ENCODE results near the gene ATP6V1C2.
"Not testable (repeated sequence)": the region's sequence is repeated elsewhere in the genome, so short reads cannot be mapped to it uniquely, and the experiment has no call there.

The ATP6V1C2 gene

GRCh38 chr2:10792001-10792634 lies 70.7 kb downstream of the ATP6V1C2 start:
- in situ Hi-C loops (cut with MboI; ENCODE audit: low sequenced_read_pairs): no loop called here
- Histone ChIP-seq H3K4me1 (no peaks in the 10 kb centered on the region), H3K4me3 (no peak overlapping the region), H3K36me3 (replicated peaks) (peaks cover 91% of the 10 kb centered on the region), H3K9me3 (no peaks in the 10 kb centered on the region), H3K27me3 (ENCODE audit: low read depth) (no peaks in the 10 kb centered on the region)
- DNase-seq (ENCODE audit: low spot score in 2 of 2): no peak

GRCh38 chr2:10792660-10793400 lies 71.4 kb downstream of the ATP6V1C2 start:
- Histone ChIP-seq H3K27me3 (ENCODE audit: low read depth) (no peaks in the 10 kb centered on the region), H3K9me3 (no peaks in the 10 kb centered on the region), H3K4me1 (no peaks in the 10 kb centered on the region), H3K4me3 (no peak overlapping the region), H3K36me3 (replicated peaks) (peaks cover 92% of the 10 kb centered on the region)
- in situ Hi-C loops (cut with MboI; ENCODE audit: low sequenced_read_pairs): no loop called here
- DNase-seq (ENCODE audit: low spot score in 2 of 2): no peak

- Histone ChIP-seq H3K4me1 (no peaks in the 10 kb centered on the region), H3K9me3 (no peaks in the 10 kb centered on the region), H3K4me3 (no peak overlapping the region), H3K36me3 (replicated peaks) (peaks cover 90% of the 10 kb centered on the region), H3K27me3 (ENCODE audit: low read depth) (no peaks in the 10 kb centered on the region)
- in situ Hi-C loops (cut with MboI; ENCODE audit: low sequenced_read_pairs): no loop called here
- DNase-seq (ENCODE audit: low spot score in 2 of 2): no peak
These were observed 72.4 kb downstream of the ATP6V1C2 start for GRCh38 chr2:10793816-10794215.

- DNase-seq (ENCODE audit: low spot score in 2 of 2): no peak
- Histone ChIP-seq H3K36me3 (replicated peaks) (peaks cover 87% of the 10 kb centered on the region), H3K4me1 (no peaks in the 10 kb centered on the region), H3K9me3 (no peaks in the 10 kb centered on the region), H3K4me3 (no peak overlapping the region), H3K27me3 (ENCODE audit: low read depth) (no peaks in the 10 kb centered on the region)
- in situ Hi-C loops (cut with MboI; ENCODE audit: low sequenced_read_pairs): no loop called here
These were observed 73.4 kb downstream of the ATP6V1C2 start for GRCh38 chr2:10794876-10795275.

- Histone ChIP-seq H3K36me3 (replicated peaks) (peaks cover 85% of the 10 kb centered on the region), H3K4me3 (no peak overlapping the region), H3K4me1 (no peaks in the 10 kb centered on the region), H3K27me3 (ENCODE audit: low read depth) (no peaks in the 10 kb centered on the region), H3K9me3 (no peaks in the 10 kb centered on the region)
- DNase-seq (ENCODE audit: low spot score in 2 of 2): no peak
- in situ Hi-C loops (cut with MboI; ENCODE audit: low sequenced_read_pairs): no loop called here
These were observed 74.1 kb downstream of the ATP6V1C2 start for GRCh38 chr2:10795508-10796046.

GRCh38 chr2:10796703-10797102 lies 75.3 kb downstream of the ATP6V1C2 start:
- Histone ChIP-seq H3K4me3 (no peak overlapping the region), H3K36me3 (replicated peaks) (peaks cover 83% of the 10 kb centered on the region)

GRCh38 chr2:10798783-10799182 lies 77.4 kb downstream of the ATP6V1C2 start:
- Histone ChIP-seq H3K27me3 (ENCODE audit: low read depth) (no peaks in the 10 kb centered on the region), H3K36me3 (replicated peaks) (peaks cover 73% of the 10 kb centered on the region), H3K4me3 (no peak overlapping the region), H3K4me1 (no peaks in the 10 kb centered on the region), H3K9me3 (no peaks in the 10 kb centered on the region)
- no peak for DNase-seq (ENCODE audit: low spot score in 2 of 2)
- in situ Hi-C loops (cut with MboI; ENCODE audit: low sequenced_read_pairs): no loop called here

More at GRCh38 chr2:10796703-10797102, 75.3 kb downstream of the ATP6V1C2 start:
- Histone ChIP-seq H3K4me1 (no peaks in the 10 kb centered on the region), H3K27me3 (ENCODE audit: low read depth) (no peaks in the 10 kb centered on the region), H3K9me3 (no peaks in the 10 kb centered on the region)
- in situ Hi-C loops (cut with MboI; ENCODE audit: low sequenced_read_pairs): no loop called here
- DNase-seq (ENCODE audit: low spot score in 2 of 2): no peak

- no peaks in the 10 kb centered on the region for H3K9me3 ChIP-seq
- in situ Hi-C loops (cut with MboI; ENCODE audit: low sequenced_read_pairs): no loop called here
- H3K27me3 ChIP-seq (ENCODE audit: low read depth): no peaks in the 10 kb centered on the region
- no peak for DNase-seq (ENCODE audit: low spot score in 2 of 2)
- peaks cover 66% of the 10 kb centered on the region for H3K36me3 ChIP-seq (replicated peaks)
- no peaks in the 10 kb centered on the region for H3K4me1 ChIP-seq
- no peak overlapping the region for H3K4me3 ChIP-seq
These were observed 78.7 kb downstream of the ATP6V1C2 start for GRCh38 chr2:10800163-10800562.

- Histone ChIP-seq H3K36me3 (replicated peaks) (peaks cover 48% of the 10 kb centered on the region), H3K4me1 (no peaks in the 10 kb centered on the region), H3K9me3 (no peaks in the 10 kb centered on the region), H3K27me3 (ENCODE audit: low read depth) (no peaks in the 10 kb centered on the region), H3K4me3 (no peak overlapping the region)
- in situ Hi-C loops (cut with MboI; ENCODE audit: low sequenced_read_pairs): no loop called here
- DNase-seq (ENCODE audit: low spot score in 2 of 2): no peak
These were observed 81.2 kb downstream of the ATP6V1C2 start for GRCh38 chr2:10802657-10803056.

GRCh38 chr2:10805990-10806389 lies 84.6 kb downstream of the ATP6V1C2 start:
- in situ Hi-C loops (cut with MboI; ENCODE audit: low sequenced_read_pairs); H3K27me3 ChIP-seq (ENCODE audit: low read depth): not testable (repeated sequence)
- H3K36me3 ChIP-seq (replicated peaks): peaks cover 40% of the 10 kb centered on the region

GRCh38 chr2:10806543-10806942 lies 85.1 kb downstream of the ATP6V1C2 start:
- H3K27me3 ChIP-seq (ENCODE audit: low read depth): no peaks in the 10 kb centered on the region
- H3K36me3 ChIP-seq (replicated peaks): peaks cover 36% of the 10 kb centered on the region
- no peak overlapping the region for H3K4me3 ChIP-seq
- in situ Hi-C loops (cut with MboI; ENCODE audit: low sequenced_read_pairs): no loop called here
- DNase-seq (ENCODE audit: low spot score in 2 of 2): no peak
- no peaks in the 10 kb centered on the region for H3K9me3 ChIP-seq
- H3K4me1 ChIP-seq: peaks cover 12% of the 10 kb centered on the region

More at GRCh38 chr2:10805990-10806389, 84.6 kb downstream of the ATP6V1C2 start:
- H3K9me3 ChIP-seq; DNase-seq (ENCODE audit: low spot score in 2 of 2); H3K4me3 ChIP-seq: not testable (repeated sequence)
- H3K4me1 ChIP-seq: peaks cover 12% of the 10 kb centered on the region

GRCh38 chr2:10810202-10811161 lies 89.1 kb downstream of the ATP6V1C2 start:
- Histone ChIP-seq H3K4me3 (peak overlapping the region; percentile 76), H3K9me3 (no peaks in the 10 kb centered on the region), H3K27me3 (ENCODE audit: low read depth) (no peaks in the 10 kb centered on the region), H3K4me1 (peaks cover 20% of the 10 kb centered on the region), H3K36me3 (replicated peaks) (peaks cover 23% of the 10 kb centered on the region)
- no peak for DNase-seq (ENCODE audit: low spot score in 2 of 2)
- in situ Hi-C loops (cut with MboI; ENCODE audit: low sequenced_read_pairs): no loop called here

- H3K27me3 ChIP-seq (ENCODE audit: low read depth): no peaks in the 10 kb centered on the region
- peak in 1 of 2 experiments; percentile 24 for DNase-seq (ENCODE audit: low spot score in 2 of 2)
- H3K4me1 ChIP-seq: peaks cover 20% of the 10 kb centered on the region
- no peaks in the 10 kb centered on the region for H3K9me3 ChIP-seq
- in situ Hi-C loops (cut with MboI; ENCODE audit: low sequenced_read_pairs): no loop called here
- peaks cover 23% of the 10 kb centered on the region for H3K36me3 ChIP-seq (replicated peaks)
- peak overlapping the region; percentile 76 for H3K4me3 ChIP-seq
These were observed 90.1 kb downstream of the ATP6V1C2 start for GRCh38 chr2:10811517-10811916.

Measured in HAP-1 (cell line).